Adrenal gland (tissue), 12 donors: ENCODE results near the gene TSKS. TPM values are rescaled to one million over a fixed set of nuclear protein-coding genes. Genes with fewer than 3 reads are reported as not detected.

Experiments
- DNase-seq, 7 donors: peaks; one replicate each; pipeline ENCODE4 v3.0.0-alpha.2; 2019 to 2020
- H3K27ac ChIP-seq, 5 donors: fragments of 200-600 bp; sonication (generic) in 4 of 5; 1 replicate in 3 of 5; 2 replicates in 2 of 5; pipeline versions ENCODE4 v1.5.1 to v1.8.0; 2016 to 2020; ENCODE audit warnings: mild to moderate bottlenecking in 1 of 5
- H3K27me3 ChIP-seq: fragments of 200-600 bp; 2 replicates; pipeline ENCODE4 v1.8.0; 2021
- H3K36me3 ChIP-seq, 2 donors: fragments of 200-600 bp; replicated peaks in 1 of 2; 1 replicate in 1 of 2; 2 replicates in 1 of 2; pipeline versions ENCODE4 v1.5.1 to v1.8.0; 2018 to 2022
- H3K4me1 ChIP-seq, 2 donors: fragments of 200-600 bp; replicated peaks in 1 of 2; 1 replicate in 1 of 2; 2 replicates in 1 of 2; pipeline versions ENCODE4 v1.5.1 to v1.8.0; 2018 to 2021
- H3K4me3 ChIP-seq, 4 donors: fragments of 200-600 bp; sonication (generic) in 3 of 4; one replicate each; pipeline ENCODE4 v1.5.1; 2016 to 2018
- H3K9me3 ChIP-seq, 3 donors: fragments of 200-600 bp; sonication (generic) in 1 of 3; replicated peaks in 1 of 3; 1 replicate in 2 of 3; 2 replicates in 1 of 3; pipeline versions ENCODE4 v1.5.1 to v1.8.0; 2016 to 2021
- POLR2A ChIP-seq, 2 donors: fragments of 450-650 bp; IDR thresholded peaks; one replicate each; pipeline ENCODE4 v1.6.1; 2017; ENCODE audit warnings: antibody characterized with exemption in 2 of 2, mild to moderate bottlenecking in 2 of 2, moderate library complexity in 1 of 2
- WGBS, 4 donors: extraction: QIAGEN DNeasy Blood & Tissue Kit in 2 of 4; methylation state at CpG; one replicate each; pipeline versions ENCODE4 v1.1.5 to v1.1.7; 2013 to 2017; 5-methylcytosine and 5-hydroxymethylcytosine counted together
- intact Hi-C, 2 donors: fragments of 100-400 bp; cut with DNase I; formaldehyde crosslinking; loops; one replicate each; pipeline versions ENCODE4 v1.14.1 to v1.15.0; 2022 to 2023
- microRNA-seq, 3 donors: library from miRNA; unstranded; fragments of <30 nt; microRNA quantifications; one replicate each; pipeline ENCODE4, GENCODE V29; 2017 to 2020
- polyA plus RNA-seq, 3 donors: library from polyadenylated mRNA; stranded (reverse); fragments of 200-250 nt in 2 of 3; fragments of 350-450 nt in 1 of 3; fragmentation: Illumina TruSeq in 1 of 3; extraction: RNeasy Lipid Tissue Mini Kit (QIAGEN cat#74804) in 1 of 3; gene quantifications; one replicate each; pipeline ENCODE4 v1.2.3, GENCODE V29; 2013 to 2014
- small RNA-seq, 2 donors: library from RNA; depleted of rRNA; stranded (forward); fragments of <200 nt; gene quantifications; one replicate each; pipeline ENCODE3, GENCODE V24; 2016
- total RNA-seq, 9 donors: library from RNA; depleted of rRNA in 4 of 9; stranded (reverse); fragments of >200 nt in 4 of 9; fragments of 120-200 nt in 1 of 9; fragmentation: NEBNext Ultra II Directional in 1 of 9; extraction: Animal tissue kit (Norgen Biotek cat#: 25700) in 1 of 9; gene quantifications; one replicate each; pipeline versions ENCODE4 v1.1.0 to v1.2.4, GENCODE V29; 2013 to 2023
- TF ChIP-seq, protein P1 (sequence below), 6 experiments: fragments of 450-650 bp in 4 of 6; fragments of 200-600 bp in 2 of 6; sonication (generic) in 1 of 6; IDR thresholded peaks; 1 replicate in 5 of 6; 2 replicates in 1 of 6; pipeline versions ENCODE4 v1.5.1 to v1.8.0; 2016 to 2021; ENCODE audit warnings: antibody characterized with exemption in 6 of 6, mild to moderate bottlenecking in 2 of 6, moderate library complexity in 1 of 6
- donor health status: healthy with polysubstance abuse.
- donor health status: Bipolar disorder and iron deficiency.
- donor health status: DM: yes; HTN: yes; CAD: no.
- donor health status: DM: no; HTN: no; CAD: no.
- donor health status: DM: no; HTN: no; CAD: no.
- donor health status: DM: yes; HTN: yes; CAD: no.

The TSKS gene
- total and polyA plus RNA-seq, 12 donors: 0.11 to 1.7 (median 0.42) TPM; not detected in 5

DNA sequence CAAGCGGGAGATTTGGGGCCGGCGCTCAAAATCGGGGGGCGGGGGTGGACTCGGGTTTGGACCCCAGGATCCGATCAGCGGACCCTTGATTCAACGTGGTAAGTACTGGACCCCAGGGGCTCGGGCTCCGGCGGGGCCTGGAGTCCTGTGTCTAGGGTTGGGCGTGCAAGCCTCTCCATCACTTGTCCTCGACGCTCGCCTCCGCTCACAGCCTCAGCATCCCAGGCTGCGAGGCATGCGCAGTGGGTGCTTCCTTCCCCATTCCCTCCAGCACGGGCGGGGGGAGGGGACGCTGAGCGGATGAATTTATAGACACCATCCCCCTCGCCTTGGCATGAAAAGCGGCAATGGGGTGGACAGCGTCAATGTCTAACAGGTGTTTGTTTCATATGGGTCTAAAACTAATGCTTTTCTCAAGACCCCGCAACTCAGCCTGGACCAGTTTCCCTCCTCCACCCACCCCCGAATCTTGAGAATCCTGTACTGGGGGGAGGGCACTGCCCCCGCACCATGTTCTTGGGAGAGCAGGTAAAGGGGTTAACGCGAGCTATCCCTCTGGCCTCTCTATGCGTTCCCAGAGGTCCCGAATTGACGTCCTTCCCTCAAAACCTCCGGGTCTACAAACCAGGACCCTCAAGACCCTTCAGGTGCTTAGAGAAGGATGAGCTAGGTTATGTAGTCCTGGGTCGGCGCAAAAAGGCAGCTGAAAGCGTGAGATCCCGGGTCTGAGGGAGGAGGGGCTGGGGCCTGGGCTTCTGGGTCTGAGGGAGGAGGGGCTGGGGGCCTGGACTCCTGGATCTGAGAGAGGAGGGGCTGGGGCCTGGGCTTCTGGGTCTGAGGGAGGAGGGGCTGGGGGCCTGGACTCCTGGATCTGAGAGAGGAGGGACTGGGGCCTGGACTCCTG is 71.6 kb downstream of the TSKS start:
- Histone ChIP-seq H3K4me1 (peaks cover 3 to 25% of the 10 kb centered on the region in 2 donors), H3K27ac (peak overlapping the region in 1 of 5 donors; percentile 48), H3K27me3 (no peaks in the 10 kb centered on the region), H3K9me3 (no peaks in the 10 kb centered on the region), H3K36me3 (peaks cover 0 to under 1% of the 10 kb centered on the region in 2 donors), H3K4me3 (peak overlapping the region in 1 of 4 donors; percentile 57)
- DNase-seq: peak in 4 of 7 donors; percentile 46 to 80 (median 48)
- 14 to 31% (median 22%) methylated on average over 18 to 39 of the region's 39 CpGs for WGBS, 4 donors
- TF ChIP-seq, protein P1, sequence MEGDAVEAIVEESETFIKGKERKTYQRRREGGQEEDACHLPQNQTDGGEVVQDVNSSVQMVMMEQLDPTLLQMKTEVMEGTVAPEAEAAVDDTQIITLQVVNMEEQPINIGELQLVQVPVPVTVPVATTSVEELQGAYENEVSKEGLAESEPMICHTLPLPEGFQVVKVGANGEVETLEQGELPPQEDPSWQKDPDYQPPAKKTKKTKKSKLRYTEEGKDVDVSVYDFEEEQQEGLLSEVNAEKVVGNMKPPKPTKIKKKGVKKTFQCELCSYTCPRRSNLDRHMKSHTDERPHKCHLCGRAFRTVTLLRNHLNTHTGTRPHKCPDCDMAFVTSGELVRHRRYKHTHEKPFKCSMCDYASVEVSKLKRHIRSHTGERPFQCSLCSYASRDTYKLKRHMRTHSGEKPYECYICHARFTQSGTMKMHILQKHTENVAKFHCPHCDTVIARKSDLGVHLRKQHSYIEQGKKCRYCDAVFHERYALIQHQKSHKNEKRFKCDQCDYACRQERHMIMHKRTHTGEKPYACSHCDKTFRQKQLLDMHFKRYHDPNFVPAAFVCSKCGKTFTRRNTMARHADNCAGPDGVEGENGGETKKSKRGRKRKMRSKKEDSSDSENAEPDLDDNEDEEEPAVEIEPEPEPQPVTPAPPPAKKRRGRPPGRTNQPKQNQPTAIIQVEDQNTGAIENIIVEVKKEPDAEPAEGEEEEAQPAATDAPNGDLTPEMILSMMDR (IDR thresholded peaks at IDR 0.05): no peak
- TF ChIP-seq POLR2A (IDR thresholded peaks at IDR 0.05): no peak
- intact Hi-C loops: no loop called here

DNA sequence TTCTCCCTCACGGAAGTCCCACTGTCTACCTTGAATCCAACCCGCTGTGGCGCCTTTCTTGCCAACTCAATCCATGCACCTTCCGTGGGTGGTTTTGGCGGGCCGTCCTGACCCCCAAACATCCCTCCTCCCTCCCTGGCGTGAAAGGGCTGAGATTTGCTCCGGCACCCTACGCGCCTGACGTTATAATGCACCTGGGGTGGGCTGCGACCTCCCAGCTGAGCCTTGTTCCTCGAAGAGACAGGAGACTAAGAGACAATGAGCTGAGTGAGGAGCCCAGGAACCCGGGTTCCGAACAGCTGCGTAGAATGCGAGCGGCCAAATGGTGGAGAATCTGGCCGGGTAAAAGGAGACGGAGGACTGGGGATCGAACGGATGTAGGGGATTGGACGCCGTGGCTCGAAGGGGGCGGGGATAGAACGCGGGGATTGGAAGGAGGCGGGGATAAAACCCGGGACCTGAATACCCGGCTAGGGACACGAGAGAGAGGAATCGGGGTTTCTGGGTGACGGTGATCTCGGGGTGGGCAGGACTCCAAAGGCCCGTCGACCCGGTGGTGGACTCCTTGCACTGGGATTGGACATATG is 72.4 kb downstream of the TSKS start, which contains the start of gene CPT1C:
TSS of gene CPT1C (plus strand) at position 461 of the 587 bp plus-strand sequence. CDS start 1,137 bp downstream, outside the sequence.
- Histone ChIP-seq H3K9me3 (no peaks in the 10 kb centered on the region), H3K36me3 (peaks cover 0 to 8% of the 10 kb centered on the region in 2 donors), H3K4me3 (peak within 1 kb of the TSS in 2 of 4 donors; percentile 37 to 57), H3K27ac (peak within 1 kb of the TSS in 1 of 5 donors; percentile 48), H3K27me3 (no peaks in the 10 kb centered on the region), H3K4me1 (peaks cover 3 to 25% of the 10 kb centered on the region in 2 donors)
- DNase-seq: peak; percentile 74 to 93 (median 81)
- intact Hi-C loops: no loop called here
- TF ChIP-seq, protein P1 (IDR thresholded peaks at IDR 0.05): no peak
- peak; percentile 36 to 67 for TF ChIP-seq POLR2A (IDR thresholded peaks at IDR 0.05)
- WGBS, 4 donors: 1 to 3% (median 2%) methylated on average over 37 to 38 of the region's 38 CpGs

DNA sequence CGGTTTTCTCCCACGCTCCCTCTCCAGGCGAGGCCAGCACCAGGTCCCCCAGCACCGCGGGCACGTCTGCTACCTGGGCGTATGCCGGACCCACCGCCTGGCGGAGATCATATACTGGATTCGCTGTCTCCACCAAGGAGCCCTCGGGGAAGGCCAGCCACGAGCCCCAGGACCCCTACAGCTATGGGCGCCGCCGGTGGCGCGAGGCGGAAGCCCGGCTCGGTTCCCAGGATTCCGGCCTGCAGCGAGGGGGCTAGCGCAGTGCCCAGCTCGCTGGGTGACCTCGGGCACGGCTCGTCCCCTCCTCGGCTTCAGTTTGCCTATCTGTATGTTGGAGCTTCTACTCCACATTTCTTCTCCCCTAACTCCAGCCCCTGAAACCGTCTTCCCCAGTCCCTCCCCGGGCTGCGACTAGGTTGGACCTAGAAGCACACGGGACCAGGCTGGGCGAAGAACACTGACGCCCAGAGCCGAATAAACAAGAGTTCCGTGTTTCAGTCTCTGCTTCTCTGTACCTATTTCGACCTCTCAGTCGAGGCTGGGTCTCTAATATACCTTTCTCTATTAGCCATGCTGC is 72.9 kb downstream of the TSKS start:
- WGBS, 4 donors: 7 to 21% (median 11%) methylated on average over 20 to 39 of the region's 39 CpGs
- Histone ChIP-seq H3K4me3 (peak overlapping the region in 2 of 4 donors; percentile 37 to 57), H3K27ac (peak overlapping the region in 1 of 5 donors; percentile 48), H3K36me3 (peaks cover 0 to 14% of the 10 kb centered on the region in 2 donors), H3K27me3 (no peaks in the 10 kb centered on the region), H3K4me1 (peaks cover 3 to 25% of the 10 kb centered on the region in 2 donors), H3K9me3 (no peaks in the 10 kb centered on the region)
- intact Hi-C loops: no loop called here
- no peak for TF ChIP-seq POLR2A (IDR thresholded peaks at IDR 0.05)
- TF ChIP-seq, protein P1 (IDR thresholded peaks at IDR 0.05): peak in 2 of 6 experiments; percentile 3 to 5
- peak in 1 of 7 donors; percentile 30 for DNase-seq

Small RNA genes within 50 kb of the gene (microRNA-seq; reads per million reads assigned to microRNA genes)
- gene MIR6799: 0.45 to 2.3 (median 2.0) reads per million in 3 donors

Small RNA genes within 50 kb of the gene (small RNA-seq; reads per million reads assigned to genes)
- gene MIR6799: 0 reads per million in 2 donors
- gene RNU6-841P: 0 reads per million in 2 donors

Other genes starting within 250 kb of the TSKS start
- 10 to 100 TPM in 8 of 9 donors, 1 to 10 TPM in 1; 8.0 to 56.4 (median 33.1) TPM for gene RCN3, start 235.3 kb downstream of the TSKS start, total RNA-seq
- gene RCN3, start 235.3 kb downstream of the TSKS start, polyA plus RNA-seq: 100 to 1,000 TPM in 2 of 3 donors, 1 to 10 TPM in 1; 9.3 to 232 (median 120) TPM
- 10 to 100 TPM; 53.3 to 98.2 (median 63.8) TPM for gene NOSIP, start 182.8 kb downstream of the TSKS start, total RNA-seq
- 100 to 1,000 TPM in 2 of 3 donors, 10 to 100 TPM in 1; 35.0 to 159 (median 145) TPM for gene NOSIP, start 182.8 kb downstream of the TSKS start, polyA plus RNA-seq
- gene PRRG2, start 182.0 kb downstream of the TSKS start, total RNA-seq: 1 to 10 TPM in 2 of 9 donors, under 1 TPM in 5, not detected in 2; 0.28 to 1.2 (median 0.87) TPM
- gene PRRG2, start 182.0 kb downstream of the TSKS start, polyA plus RNA-seq: 1 to 10 TPM in 1 of 3 donors, under 1 TPM in 2; 0.33 to 1.2 (median 0.71) TPM
- gene PRR12, start 172.1 kb downstream of the TSKS start, total RNA-seq: 10 to 100 TPM in 8 of 9 donors, 1 to 10 TPM in 1; 2.9 to 39.3 (median 17.6) TPM
- 10 to 100 TPM in 1 of 3 donors, 1 to 10 TPM in 2; 4.2 to 49.8 (median 9.5) TPM for gene PRR12, start 172.1 kb downstream of the TSKS start, polyA plus RNA-seq
- 10 to 100 TPM in 8 of 9 donors, 1 to 10 TPM in 1; 6.8 to 77.9 (median 37.4) TPM for gene RRAS, start 123.2 kb downstream of the TSKS start, total RNA-seq
- gene RRAS, start 123.2 kb downstream of the TSKS start, polyA plus RNA-seq: 100 to 1,000 TPM in 2 of 3 donors, 10 to 100 TPM in 1; 21.9 to 180 (median 167) TPM
- gene SCAF1, start 121.1 kb downstream of the TSKS start, total RNA-seq: 10 to 100 TPM in 8 of 9 donors, 1 to 10 TPM in 1; 4.2 to 81.3 (median 45.8) TPM
- gene SCAF1, start 121.1 kb downstream of the TSKS start, polyA plus RNA-seq: 10 to 100 TPM in 2 of 3 donors, 1 to 10 TPM in 1; 7.9 to 67.7 (median 27.1) TPM
- 100 to 1,000 TPM in 2 of 9 donors, 10 to 100 TPM in 7; 33.7 to 108 (median 64.1) TPM for gene IRF3, start 97.4 kb downstream of the TSKS start, total RNA-seq
- gene IRF3, start 97.4 kb downstream of the TSKS start, polyA plus RNA-seq: 100 to 1,000 TPM in 2 of 3 donors, 10 to 100 TPM in 1; 23.2 to 328 (median 159) TPM
- 10 to 100 TPM in 4 of 9 donors, 1 to 10 TPM in 5; 3.3 to 16.3 (median 9.7) TPM for gene BCL2L12, start 97.4 kb downstream of the TSKS start, total RNA-seq
- 10 to 100 TPM in 2 of 3 donors, 1 to 10 TPM in 1; 3.5 to 15.4 (median 13.9) TPM for gene BCL2L12, start 97.4 kb downstream of the TSKS start, polyA plus RNA-seq
- 100 to 1,000 TPM in 8 of 9 donors, 10 to 100 TPM in 1; 80.4 to 262 (median 160) TPM for gene PRMT1, start 86.0 kb downstream of the TSKS start, total RNA-seq
- gene PRMT1, start 86.0 kb downstream of the TSKS start, polyA plus RNA-seq: 100 to 1,000 TPM; 158 to 198 (median 179) TPM
- 1 to 10 TPM in 1 of 9 donors, under 1 TPM in 8; 0.18 to 1.2 (median 0.55) TPM for gene ADM5, start 73.7 kb downstream of the TSKS start, total RNA-seq
- gene ADM5, start 73.7 kb downstream of the TSKS start, polyA plus RNA-seq: 1 to 10 TPM in 2 of 3 donors, not detected in 1; 1.9 to 2.0 TPM
- 1 to 10 TPM in 8 of 9 donors, not detected in 1; 2.4 to 9.4 (median 4.6) TPM for gene CPT1C, start 72.2 kb downstream of the TSKS start, total RNA-seq
- 10 to 100 TPM in 2 of 3 donors, 1 to 10 TPM in 1; 5.8 to 55.7 (median 14.1) TPM for gene CPT1C, start 72.2 kb downstream of the TSKS start, polyA plus RNA-seq
- 100 to 1,000 TPM in 8 of 9 donors, 10 to 100 TPM in 1; 59.8 to 455 (median 262) TPM for gene AP2A1, start 3.7 kb upstream of the TSKS start, total RNA-seq
- 100 to 1,000 TPM in 1 of 3 donors, 10 to 100 TPM in 2; 71.5 to 131 (median 90.3) TPM for gene AP2A1, start 3.7 kb upstream of the TSKS start, polyA plus RNA-seq
- 10 to 100 TPM; 22.0 to 72.5 (median 45.3) TPM for gene FUZ, start 50.0 kb upstream of the TSKS start, total RNA-seq
- gene FUZ, start 50.0 kb upstream of the TSKS start, polyA plus RNA-seq: 10 to 100 TPM in 2 of 3 donors, 1 to 10 TPM in 1; 7.6 to 62.0 (median 47.7) TPM
- gene MED25, start 55.0 kb upstream of the TSKS start, total RNA-seq: 100 to 1,000 TPM in 5 of 9 donors, 10 to 100 TPM in 4; 36.2 to 211 (median 105) TPM
- gene MED25, start 55.0 kb upstream of the TSKS start, polyA plus RNA-seq: 100 to 1,000 TPM in 2 of 3 donors, 10 to 100 TPM in 1; 71.2 to 457 (median 299) TPM
- gene PTOV1, start 87.9 kb upstream of the TSKS start, total RNA-seq: 100 to 1,000 TPM; 163 to 568 (median 257) TPM
- gene PTOV1, start 87.9 kb upstream of the TSKS start, polyA plus RNA-seq: 100 to 1,000 TPM in 2 of 3 donors, 10 to 100 TPM in 1; 78.7 to 620 (median 409) TPM
- 100 to 1,000 TPM in 4 of 9 donors, 10 to 100 TPM in 5; 49.3 to 199 (median 97.7) TPM for gene PNKP, start 104.3 kb upstream of the TSKS start, total RNA-seq
- gene PNKP, start 104.3 kb upstream of the TSKS start, polyA plus RNA-seq: 100 to 1,000 TPM in 2 of 3 donors, 10 to 100 TPM in 1; 40.7 to 344 (median 202) TPM
- gene AKT1S1, start 114.0 kb upstream of the TSKS start, total RNA-seq: 10 to 100 TPM; 19.8 to 70.3 (median 36.5) TPM
- gene AKT1S1, start 114.0 kb upstream of the TSKS start, polyA plus RNA-seq: 10 to 100 TPM; 66.0 to 89.6 (median 75.8) TPM
- 100 to 1,000 TPM in 1 of 9 donors, 10 to 100 TPM in 7, 1 to 10 TPM in 1; 5.8 to 103 (median 51.3) TPM for gene TBC1D17, start 114.4 kb upstream of the TSKS start, total RNA-seq
- 100 to 1,000 TPM in 2 of 3 donors, 10 to 100 TPM in 1; 22.4 to 198 (median 113) TPM for gene TBC1D17, start 114.4 kb upstream of the TSKS start, polyA plus RNA-seq
- gene IL4I1, start 133.6 kb upstream of the TSKS start, total RNA-seq: 1 to 10 TPM in 5 of 9 donors, under 1 TPM in 4; 0.18 to 2.1 (median 1.1) TPM
- 1 to 10 TPM in 2 of 3 donors, under 1 TPM in 1; 0.33 to 3.2 (median 2.1) TPM for gene IL4I1, start 133.6 kb upstream of the TSKS start, polyA plus RNA-seq
- gene ATF5, start 165.9 kb upstream of the TSKS start, total RNA-seq: 100 to 1,000 TPM in 1 of 9 donors, 10 to 100 TPM in 8; 14.3 to 103 (median 40.3) TPM
- 100 to 1,000 TPM in 1 of 3 donors, 10 to 100 TPM in 2; 67.3 to 114 (median 95.7) TPM for gene ATF5, start 165.9 kb upstream of the TSKS start, polyA plus RNA-seq
- 10 to 100 TPM; 29.3 to 71.8 (median 55.9) TPM for gene NUP62, start 166.2 kb upstream of the TSKS start, total RNA-seq
- 10 to 100 TPM; 26.4 to 47.8 (median 31.9) TPM for gene NUP62, start 166.2 kb upstream of the TSKS start, polyA plus RNA-seq
- 100 to 1,000 TPM in 3 of 9 donors, 10 to 100 TPM in 6; 11.7 to 180 (median 54.0) TPM for gene SIGLEC11, start 197.9 kb upstream of the TSKS start, total RNA-seq
- 10 to 100 TPM; 11.2 to 27.6 (median 20.9) TPM for gene SIGLEC11, start 197.9 kb upstream of the TSKS start, polyA plus RNA-seq